ENCODE measurements around the gene TNRC6B.

The TNRC6B gene

GRCh38 chr22:40300316-40300715 lies 122.6 kb downstream of the TNRC6B start:
- no peak overlapping the region for H3K4me3 ChIP-seq (ENCODE audit: low read depth, low read length)
- DNase-seq (ENCODE audit: low read depth) = no peak
- no peak for TF ChIP-seq CTCF (IDR thresholded peaks at IDR 0.05; ENCODE audit: control insufficient read depth, extremely low read depth, insufficient read depth)

- no peak for TF ChIP-seq CTCF (IDR thresholded peaks at IDR 0.05; ENCODE audit: control insufficient read depth, extremely low read depth, insufficient read depth)
Measured at GRCh38 chr22:40300884-40301672, 123.4 kb downstream of the TNRC6B start.

GRCh38 chr22:40302149-40302548 lies 124.4 kb downstream of the TNRC6B start:
- H3K4me3 ChIP-seq (ENCODE audit: low read depth, low read length) = no peak overlapping the region
- DNase-seq (ENCODE audit: low read depth) = no peak
- TF ChIP-seq CTCF (IDR thresholded peaks at IDR 0.05; ENCODE audit: control insufficient read depth, extremely low read depth, insufficient read depth) = no peak

More at GRCh38 chr22:40300884-40301672, 123.4 kb downstream of the TNRC6B start:
- DNase-seq (ENCODE audit: low read depth) = no peak
- no peak overlapping the region for H3K4me3 ChIP-seq (ENCODE audit: low read depth, low read length)

GRCh38 chr22:40305625-40306024 lies 127.9 kb downstream of the TNRC6B start:
- no peak for DNase-seq (ENCODE audit: low read depth)
- no peak overlapping the region for H3K4me3 ChIP-seq (ENCODE audit: low read depth, low read length)
- TF ChIP-seq CTCF (IDR thresholded peaks at IDR 0.05; ENCODE audit: control insufficient read depth, extremely low read depth, insufficient read depth) = no peak

GRCh38 chr22:40308999-40309573 lies 131.4 kb downstream of the TNRC6B start:
- no peak for DNase-seq (ENCODE audit: low read depth)
- TF ChIP-seq CTCF (IDR thresholded peaks at IDR 0.05; ENCODE audit: control insufficient read depth, extremely low read depth, insufficient read depth) = no peak

GRCh38 chr22:40309631-40310030 lies 131.9 kb downstream of the TNRC6B start:
- DNase-seq (ENCODE audit: low read depth) = no peak
- H3K4me3 ChIP-seq (ENCODE audit: low read depth, low read length) = no peak overlapping the region
- TF ChIP-seq CTCF (IDR thresholded peaks at IDR 0.05; ENCODE audit: control insufficient read depth, extremely low read depth, insufficient read depth) = no peak

More at GRCh38 chr22:40308999-40309573, 131.4 kb downstream of the TNRC6B start:
- no peak overlapping the region for H3K4me3 ChIP-seq (ENCODE audit: low read depth, low read length)
